Skeletal muscle cell (primary cell): Measurements from ENCODE around the gene TMEM59.
"Not testable (repeated sequence)": the region's sequence is repeated elsewhere in the genome, so short reads cannot be mapped to it uniquely, and the experiment has no call there.

Source experiments
- DNase-seq: peaks from one replicate; pipeline ENCODE4 v3.0.0-alpha.2; 2010; ENCODE audit warnings: low read depth
- H3K4me3 ChIP-seq: 2 replicates; pipeline ENCODE4 v1.5.1; 2011; ENCODE audit warnings: low read depth, mild to moderate bottlenecking, control low read depth, low read length, moderate library complexity

The TMEM59 gene

GRCh38 chr1:54064299-54064698 is 11.3 kb upstream of the TMEM59 start:
- no peak overlapping the region for H3K4me3 ChIP-seq
- no peak for DNase-seq

DNA sequence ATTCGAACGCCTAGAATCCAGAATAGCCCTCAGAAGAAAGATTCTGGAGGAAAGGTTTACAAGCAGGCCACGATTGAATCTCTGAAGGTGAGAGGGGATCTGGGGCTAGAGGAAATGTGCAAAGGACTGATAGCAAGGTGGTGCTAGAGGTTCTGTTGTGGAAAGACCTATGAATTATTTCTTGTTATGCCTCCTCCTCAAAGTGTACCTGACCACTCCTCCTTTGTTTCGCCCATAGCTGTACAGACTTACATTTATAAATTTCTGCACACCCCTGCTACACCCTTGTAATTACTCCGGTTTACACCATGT is 1.4 kb upstream of the TMEM59 start:
- peak overlapping the region; percentile 97 for H3K4me3 ChIP-seq
- no peak for DNase-seq

GRCh38 chr1:54053745-54054437 is 887 bp upstream of the TMEM59 start:
- no peak for DNase-seq
- peak overlapping the region; percentile 97 for H3K4me3 ChIP-seq

- peak overlapping the region; percentile 97 for H3K4me3 ChIP-seq
- peak; percentile 24 for DNase-seq
These were observed 522 bp downstream of the TMEM59 start for GRCh38 chr1:54052431-54052933.

GRCh38 chr1:54051933-54052430 is 1.0 kb downstream of the TMEM59 start:
- peak overlapping the region; percentile 97 for H3K4me3 ChIP-seq
- DNase-seq = no peak

GRCh38 chr1:54050435-54050834 is 2.6 kb downstream of the TMEM59 start:
- H3K4me3 ChIP-seq, DNase-seq: not testable (repeated sequence)

GRCh38 chr1:54047384-54048305 is 5.4 kb downstream of the TMEM59 start:
- no peak for DNase-seq
- no peak overlapping the region for H3K4me3 ChIP-seq

GRCh38 chr1:54046671-54047383 is 6.2 kb downstream of the TMEM59 start:
- DNase-seq = no peak
- H3K4me3 ChIP-seq = no peak overlapping the region

- no peak overlapping the region for H3K4me3 ChIP-seq
- no peak for DNase-seq
These were observed 7.5 kb downstream of the TMEM59 start for GRCh38 chr1:54045496-54045895.

GRCh38 chr1:54041806-54042205 is 11.2 kb downstream of the TMEM59 start:
- DNase-seq = no peak
- no peak overlapping the region for H3K4me3 ChIP-seq

GRCh38 chr1:54037476-54037875 is 15.5 kb downstream of the TMEM59 start:
- peak; percentile 25 for DNase-seq
- no peak overlapping the region for H3K4me3 ChIP-seq

- DNase-seq = no peak
- no peak overlapping the region for H3K4me3 ChIP-seq
These were observed 24.4 kb downstream of the TMEM59 start for GRCh38 chr1:54028306-54029251.

GRCh38 chr1:54027848-54028247 is 25.2 kb downstream of the TMEM59 start:
- no peak overlapping the region for H3K4me3 ChIP-seq

GRCh38 chr1:54024811-54025210 is 28.2 kb downstream of the TMEM59 start:
- not testable (repeated sequence) for DNase-seq, H3K4me3 ChIP-seq

More at GRCh38 chr1:54027848-54028247, 25.2 kb downstream of the TMEM59 start:
- DNase-seq = no peak

DNA sequence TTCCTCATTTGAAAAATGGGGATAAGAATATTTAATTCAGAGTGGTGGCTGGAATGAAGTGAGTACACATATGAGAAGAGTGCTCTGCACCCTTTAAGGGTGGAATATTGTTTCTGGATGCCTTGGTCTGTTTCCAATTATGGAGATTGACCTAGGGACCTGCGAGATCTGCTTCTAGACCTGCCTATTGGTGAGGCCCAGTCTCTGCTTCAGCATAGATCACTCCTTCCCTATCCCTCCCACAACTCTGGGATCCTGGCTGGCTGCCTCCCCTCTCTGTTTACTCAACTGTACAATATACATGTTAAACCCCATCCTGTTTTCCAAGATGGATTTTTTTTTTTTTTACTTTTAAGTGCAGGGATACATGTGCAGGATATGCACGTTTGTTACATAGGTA is 28.6 kb downstream of the TMEM59 start:
- no peak for DNase-seq
- no peak overlapping the region for H3K4me3 ChIP-seq

DNA sequence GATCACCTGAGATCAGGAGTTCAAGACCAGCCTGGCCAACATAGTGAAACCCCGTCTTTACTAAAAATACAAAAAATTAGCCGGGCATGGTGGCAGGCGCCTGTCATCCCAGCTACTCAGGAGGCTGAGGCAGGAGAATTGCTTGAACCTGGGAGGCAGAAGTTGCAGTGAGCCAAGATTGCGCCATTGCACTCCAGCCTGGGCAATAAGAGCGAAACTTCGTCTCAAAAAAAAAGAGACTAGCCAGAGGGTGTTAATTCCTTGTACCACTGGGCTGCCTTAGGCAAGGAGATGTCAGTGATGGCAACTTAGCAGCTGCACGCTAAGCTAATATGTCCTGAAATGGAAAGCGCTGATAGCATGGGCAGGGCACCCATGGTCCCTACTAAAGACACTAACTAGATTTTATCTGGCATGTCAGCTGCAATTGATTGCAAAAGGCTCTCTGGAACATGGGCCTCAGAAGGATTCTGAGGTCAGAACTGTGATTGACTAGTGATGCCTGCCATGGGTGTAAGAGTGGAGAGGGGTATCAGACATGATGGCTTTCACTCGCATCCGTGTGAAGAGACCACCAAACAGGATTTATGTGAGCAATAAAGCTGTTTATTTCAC is 33.3 kb downstream of the TMEM59 start:
- not testable (repeated sequence) for DNase-seq, H3K4me3 ChIP-seq

DNA sequence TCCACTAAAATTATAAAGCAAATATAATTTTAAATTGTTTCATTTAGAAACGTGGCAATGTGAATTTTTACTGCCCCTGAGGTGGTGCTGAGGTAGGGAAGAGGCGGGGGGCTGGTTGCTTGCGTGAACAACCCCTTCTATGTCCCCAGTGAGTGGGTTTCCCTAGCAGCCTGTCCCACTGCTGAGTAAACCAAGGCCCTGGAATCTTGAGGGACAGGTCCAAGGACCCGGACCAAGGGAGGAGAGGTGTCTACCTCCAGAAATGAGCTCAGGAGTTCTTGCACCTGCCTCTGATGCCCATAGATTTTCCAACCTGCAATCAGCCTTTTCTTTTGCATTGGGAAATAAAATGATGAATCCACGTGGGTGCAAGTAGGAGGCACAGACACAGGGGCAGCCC is 34.4 kb downstream of the TMEM59 start:
- DNase-seq = no peak
- H3K4me3 ChIP-seq = no peak overlapping the region

DNA sequence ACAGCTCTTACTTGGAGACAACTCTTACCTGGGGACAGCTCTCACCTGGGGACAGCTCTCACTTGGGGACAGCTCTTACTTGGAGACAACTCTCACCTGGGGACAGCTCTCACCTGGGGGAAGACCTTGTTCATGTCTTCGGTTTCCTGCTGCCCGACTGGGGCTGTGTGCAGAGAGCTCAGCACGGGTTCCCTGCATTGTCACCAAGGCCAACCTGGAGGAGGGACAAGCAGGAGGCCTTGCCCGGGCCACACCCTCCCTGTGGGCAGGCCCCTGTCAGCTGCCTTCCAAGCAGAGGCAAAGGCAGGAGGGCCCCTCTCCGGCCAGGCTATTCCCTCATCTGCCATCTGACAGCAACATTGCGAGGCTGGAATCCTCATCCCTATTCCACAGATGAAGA is 35.0 kb downstream of the TMEM59 start, which contains the start of gene LDLRAD1:
LDLRAD1 (minus strand) TSS at position 208 of the 400 bp plus-strand sequence; CDS start at position 134, 74 bp downstream.
- H3K4me3 ChIP-seq = no peak within 1 kb of the TSS
- DNase-seq = no peak
